Neural cell (in vitro differentiated cells): Measurements from ENCODE around the gene KDM4C.

Experiments
- EP300 ChIP-seq: fragments of 450-650 bp; conservative IDR thresholded peaks from 2 replicates; pipeline ENCODE4 v1.6.1; 2014; ENCODE audit warnings: antibody characterized with exemption, mild to moderate bottlenecking, moderate library complexity; ENCODE audit not compliant: poor library complexity, severe bottlenecking
- MXI1 ChIP-seq: fragments of 450-650 bp; conservative IDR thresholded peaks from 2 replicates; pipeline ENCODE4 v1.6.1; 2014; ENCODE audit warnings: antibody characterized with exemption, mild to moderate bottlenecking; ENCODE audit not compliant: poor library complexity, severe bottlenecking
- POLR2AphosphoS5 ChIP-seq: IDR thresholded peaks from 2 replicates; pipeline ENCODE4 v1.6.1; 2012
- RAD21 ChIP-seq: fragments of 450-650 bp; conservative IDR thresholded peaks from 2 replicates; pipeline ENCODE4 v1.6.1; 2014; ENCODE audit warnings: antibody characterized with exemption, mild to moderate bottlenecking, moderate library complexity
- TAF1 ChIP-seq: IDR thresholded peaks from 2 replicates; pipeline ENCODE4 v1.6.1; 2012; ENCODE audit warnings: low read depth
- TF ChIP-seq, protein P1 (sequence below): IDR thresholded peaks from 2 replicates; pipeline ENCODE4 v1.6.1; 2012; ENCODE audit warnings: borderline replicate concordance
- TF ChIP-seq, protein P2 (sequence below): fragments of 450-650 bp; IDR thresholded peaks from 2 replicates; pipeline ENCODE4 v1.5.1; 2014; ENCODE audit warnings: antibody characterized with exemption, mild to moderate bottlenecking, moderate library complexity; ENCODE audit not compliant: poor library complexity, severe bottlenecking

DNA sequence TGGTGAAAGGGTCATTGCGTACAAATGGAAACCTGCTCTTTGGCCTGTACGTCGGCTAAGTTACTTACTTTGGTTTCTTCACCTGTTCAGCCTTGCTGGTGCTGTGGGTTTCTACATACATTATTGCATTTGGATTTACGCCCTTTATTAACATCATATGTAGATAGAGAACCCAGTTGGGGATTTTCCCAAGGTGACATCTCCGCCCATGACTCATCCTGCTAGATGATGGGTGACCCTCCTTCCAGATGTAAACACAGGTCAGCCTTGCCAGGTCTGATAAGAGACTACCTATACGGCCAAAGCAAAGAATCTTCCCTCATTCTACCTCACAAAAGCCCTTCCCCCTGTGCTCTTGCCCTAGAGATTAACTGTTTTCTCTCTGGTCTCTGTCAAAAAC lies 360.9 kb downstream of the KDM4C start:
- TF ChIP-seq, protein P1, sequence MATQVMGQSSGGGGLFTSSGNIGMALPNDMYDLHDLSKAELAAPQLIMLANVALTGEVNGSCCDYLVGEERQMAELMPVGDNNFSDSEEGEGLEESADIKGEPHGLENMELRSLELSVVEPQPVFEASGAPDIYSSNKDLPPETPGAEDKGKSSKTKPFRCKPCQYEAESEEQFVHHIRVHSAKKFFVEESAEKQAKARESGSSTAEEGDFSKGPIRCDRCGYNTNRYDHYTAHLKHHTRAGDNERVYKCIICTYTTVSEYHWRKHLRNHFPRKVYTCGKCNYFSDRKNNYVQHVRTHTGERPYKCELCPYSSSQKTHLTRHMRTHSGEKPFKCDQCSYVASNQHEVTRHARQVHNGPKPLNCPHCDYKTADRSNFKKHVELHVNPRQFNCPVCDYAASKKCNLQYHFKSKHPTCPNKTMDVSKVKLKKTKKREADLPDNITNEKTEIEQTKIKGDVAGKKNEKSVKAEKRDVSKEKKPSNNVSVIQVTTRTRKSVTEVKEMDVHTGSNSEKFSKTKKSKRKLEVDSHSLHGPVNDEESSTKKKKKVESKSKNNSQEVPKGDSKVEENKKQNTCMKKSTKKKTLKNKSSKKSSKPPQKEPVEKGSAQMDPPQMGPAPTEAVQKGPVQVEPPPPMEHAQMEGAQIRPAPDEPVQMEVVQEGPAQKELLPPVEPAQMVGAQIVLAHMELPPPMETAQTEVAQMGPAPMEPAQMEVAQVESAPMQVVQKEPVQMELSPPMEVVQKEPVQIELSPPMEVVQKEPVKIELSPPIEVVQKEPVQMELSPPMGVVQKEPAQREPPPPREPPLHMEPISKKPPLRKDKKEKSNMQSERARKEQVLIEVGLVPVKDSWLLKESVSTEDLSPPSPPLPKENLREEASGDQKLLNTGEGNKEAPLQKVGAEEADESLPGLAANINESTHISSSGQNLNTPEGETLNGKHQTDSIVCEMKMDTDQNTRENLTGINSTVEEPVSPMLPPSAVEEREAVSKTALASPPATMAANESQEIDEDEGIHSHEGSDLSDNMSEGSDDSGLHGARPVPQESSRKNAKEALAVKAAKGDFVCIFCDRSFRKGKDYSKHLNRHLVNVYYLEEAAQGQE = no peak
- TF ChIP-seq, protein P2, sequence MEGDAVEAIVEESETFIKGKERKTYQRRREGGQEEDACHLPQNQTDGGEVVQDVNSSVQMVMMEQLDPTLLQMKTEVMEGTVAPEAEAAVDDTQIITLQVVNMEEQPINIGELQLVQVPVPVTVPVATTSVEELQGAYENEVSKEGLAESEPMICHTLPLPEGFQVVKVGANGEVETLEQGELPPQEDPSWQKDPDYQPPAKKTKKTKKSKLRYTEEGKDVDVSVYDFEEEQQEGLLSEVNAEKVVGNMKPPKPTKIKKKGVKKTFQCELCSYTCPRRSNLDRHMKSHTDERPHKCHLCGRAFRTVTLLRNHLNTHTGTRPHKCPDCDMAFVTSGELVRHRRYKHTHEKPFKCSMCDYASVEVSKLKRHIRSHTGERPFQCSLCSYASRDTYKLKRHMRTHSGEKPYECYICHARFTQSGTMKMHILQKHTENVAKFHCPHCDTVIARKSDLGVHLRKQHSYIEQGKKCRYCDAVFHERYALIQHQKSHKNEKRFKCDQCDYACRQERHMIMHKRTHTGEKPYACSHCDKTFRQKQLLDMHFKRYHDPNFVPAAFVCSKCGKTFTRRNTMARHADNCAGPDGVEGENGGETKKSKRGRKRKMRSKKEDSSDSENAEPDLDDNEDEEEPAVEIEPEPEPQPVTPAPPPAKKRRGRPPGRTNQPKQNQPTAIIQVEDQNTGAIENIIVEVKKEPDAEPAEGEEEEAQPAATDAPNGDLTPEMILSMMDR = no peak
- TF ChIP-seq TAF1 (no peak), POLR2AphosphoS5 (no peak), RAD21 (no peak), EP300 (no peak), MXI1 (no peak)
